ENCODE results near the gene ADGB.

DNA sequence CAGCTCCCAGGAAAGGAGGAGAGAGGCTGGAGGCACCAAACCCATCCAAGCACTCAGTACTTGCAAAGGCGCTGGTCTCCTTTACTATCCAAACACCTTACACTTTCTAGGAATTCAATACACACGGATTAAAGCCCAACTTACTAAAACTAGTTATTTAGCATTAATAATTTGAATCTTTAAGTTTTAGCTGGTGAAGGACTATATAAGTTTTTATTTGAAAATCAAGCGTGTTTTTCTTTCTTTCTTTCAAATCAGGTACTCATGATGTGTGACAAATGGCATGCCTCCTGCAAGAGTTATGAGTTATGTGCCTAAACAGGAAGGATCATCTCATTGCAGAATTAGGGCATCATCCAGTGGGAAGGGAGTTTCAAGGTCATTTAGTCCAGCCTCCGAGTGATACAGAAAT, 263.7 kb downstream of the ADGB start:
- TF ChIP-seq, protein P1, sequence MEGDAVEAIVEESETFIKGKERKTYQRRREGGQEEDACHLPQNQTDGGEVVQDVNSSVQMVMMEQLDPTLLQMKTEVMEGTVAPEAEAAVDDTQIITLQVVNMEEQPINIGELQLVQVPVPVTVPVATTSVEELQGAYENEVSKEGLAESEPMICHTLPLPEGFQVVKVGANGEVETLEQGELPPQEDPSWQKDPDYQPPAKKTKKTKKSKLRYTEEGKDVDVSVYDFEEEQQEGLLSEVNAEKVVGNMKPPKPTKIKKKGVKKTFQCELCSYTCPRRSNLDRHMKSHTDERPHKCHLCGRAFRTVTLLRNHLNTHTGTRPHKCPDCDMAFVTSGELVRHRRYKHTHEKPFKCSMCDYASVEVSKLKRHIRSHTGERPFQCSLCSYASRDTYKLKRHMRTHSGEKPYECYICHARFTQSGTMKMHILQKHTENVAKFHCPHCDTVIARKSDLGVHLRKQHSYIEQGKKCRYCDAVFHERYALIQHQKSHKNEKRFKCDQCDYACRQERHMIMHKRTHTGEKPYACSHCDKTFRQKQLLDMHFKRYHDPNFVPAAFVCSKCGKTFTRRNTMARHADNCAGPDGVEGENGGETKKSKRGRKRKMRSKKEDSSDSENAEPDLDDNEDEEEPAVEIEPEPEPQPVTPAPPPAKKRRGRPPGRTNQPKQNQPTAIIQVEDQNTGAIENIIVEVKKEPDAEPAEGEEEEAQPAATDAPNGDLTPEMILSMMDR (conservative IDR thresholded peaks at IDR 0.05 in 1 of 2, IDR thresholded peaks at IDR 0.05 in 1 of 2; ENCODE audit: low read depth in 1 of 2, low read length in 2 of 2): no peak
- TF ChIP-seq EZH2 (IDR thresholded peaks at IDR 0.05; ENCODE audit: low read length, missing control alignments): no peak

All from fibroblast of lung (primary cell).